ENCODE data around the gene PPM1G.
"Not testable (repeated sequence)": the region's sequence is repeated elsewhere in the genome, so short reads cannot be mapped to it uniquely, and the experiment has no call there.

PPM1G gene

DNA sequence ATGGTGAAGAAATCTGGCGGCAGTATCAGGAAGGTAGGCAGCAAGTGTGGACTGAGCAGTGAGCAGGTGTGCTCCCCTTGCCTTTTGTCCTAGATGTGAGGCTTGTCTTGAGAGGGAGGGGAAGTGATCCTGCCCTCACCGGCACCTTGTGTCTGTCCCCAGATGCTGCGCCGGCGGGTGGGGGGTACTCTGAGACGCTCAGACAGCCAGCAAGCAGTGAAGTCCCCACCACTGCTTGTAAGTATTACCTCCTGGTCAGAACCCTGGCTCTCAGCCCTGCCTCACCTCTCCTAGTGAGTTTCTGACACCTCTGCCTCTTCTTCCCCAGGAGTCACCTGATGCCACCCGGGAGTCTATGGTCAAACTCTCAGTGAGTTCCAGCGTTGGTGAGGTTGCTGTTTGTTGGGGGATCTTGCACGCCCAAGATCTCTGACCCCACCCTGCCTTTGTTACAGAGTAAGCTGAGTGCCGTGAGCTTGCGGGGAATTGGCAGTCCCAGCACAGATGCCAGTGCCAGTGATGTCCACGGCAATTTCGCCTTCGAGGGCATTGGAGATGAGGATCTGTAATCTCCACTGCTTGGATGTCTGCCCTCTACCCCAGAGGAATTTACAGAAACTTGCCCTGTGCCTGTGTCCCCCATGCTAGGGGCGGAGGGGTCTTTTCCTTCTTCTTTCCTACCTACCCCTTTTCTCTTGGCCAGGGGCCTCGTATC, 33.1 kb downstream of the PPM1G start:
- DNase-seq (ENCODE audit: low read depth in 3 of 3), result no peak

GRCh38 chr2:27375513-27376099, 33.8 kb downstream of the PPM1G start:
- DNase-seq (ENCODE audit: low read depth in 3 of 3), result no peak

DNA sequence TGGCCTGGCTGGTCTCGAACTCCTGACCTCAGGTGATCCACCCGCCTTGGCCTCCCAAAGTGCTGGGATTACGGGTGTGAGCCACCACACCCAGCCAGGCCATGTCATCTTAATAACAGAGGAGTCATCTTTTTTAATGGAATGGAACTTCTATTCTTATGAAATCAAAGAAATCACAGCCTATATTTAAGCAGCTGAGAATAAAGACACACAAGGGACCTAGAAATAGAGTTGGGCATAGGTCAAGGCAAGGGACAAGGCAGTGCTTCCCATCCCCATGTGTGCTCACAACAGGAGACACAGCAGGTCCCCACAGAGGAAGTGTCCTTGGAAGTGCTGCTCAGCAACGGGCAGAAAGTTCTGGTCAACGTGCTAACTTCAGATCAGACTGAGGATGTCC, 35.8 kb downstream of the PPM1G start:
- no peak for DNase-seq (ENCODE audit: low read depth in 3 of 3)

GRCh38 chr2:27372937-27373336, 36.5 kb downstream of the PPM1G start:
- no peak for DNase-seq (ENCODE audit: low read depth in 3 of 3)

- DNase-seq (ENCODE audit: low read depth in 3 of 3), result no peak
Measured at GRCh38 chr2:27370816-27371620, 38.4 kb downstream of the PPM1G start.

GRCh38 chr2:27370026-27370815, 39.2 kb downstream of the PPM1G start, which contains the start of the genes EIF2B4 and SNX17:
TSS of gene EIF2B4 (minus strand) at chr2:27370338. CDS start at chr2:27370314, 24 bp downstream.
TSS of gene SNX17 (plus strand) at chr2:27370616. CDS start at chr2:27370744, 128 bp downstream.
- DNase-seq (ENCODE audit: low read depth in 3 of 3), result peak; percentile 96 to 100 (median 98)

- DNase-seq (ENCODE audit: low read depth in 3 of 3), result peak in 1 of 3 donors; percentile 23
Measured at GRCh38 chr2:27369471-27370025, 39.8 kb downstream of the PPM1G start.

DNA sequence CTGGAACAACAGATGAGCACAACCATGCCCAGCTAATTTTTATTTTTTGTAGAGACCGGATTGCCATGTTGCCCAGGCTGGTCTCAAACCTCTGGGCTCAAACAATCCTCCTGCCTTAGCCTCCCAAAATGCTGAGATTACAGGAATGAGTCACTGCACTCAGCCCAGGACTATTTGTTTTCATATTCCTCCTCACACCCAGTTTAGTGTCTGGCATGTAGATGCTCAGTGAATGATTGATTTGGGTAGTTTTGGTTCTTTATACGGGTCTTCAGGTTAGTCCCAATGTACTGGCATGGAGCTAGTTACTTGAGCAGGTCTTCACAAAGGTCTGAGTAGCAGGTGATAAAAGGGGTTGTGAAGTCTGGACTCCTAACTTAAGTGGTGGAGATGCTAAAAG, 45.5 kb downstream of the PPM1G start:
- DNase-seq (ENCODE audit: low read depth in 3 of 3), result no peak

GRCh38 chr2:27362678-27363420, 46.5 kb downstream of the PPM1G start:
- DNase-seq (ENCODE audit: low read depth in 3 of 3), result no peak

GRCh38 chr2:27356382-27357181, 52.8 kb downstream of the PPM1G start, which contains the start of gene GTF3C2:
TSS of gene GTF3C2 (minus strand) at chr2:27356764. CDS start at chr2:27343554, 13,210 bp downstream.
- peak; percentile 82 to 90 (median 87) for DNase-seq (ENCODE audit: low read depth in 3 of 3)

DNA sequence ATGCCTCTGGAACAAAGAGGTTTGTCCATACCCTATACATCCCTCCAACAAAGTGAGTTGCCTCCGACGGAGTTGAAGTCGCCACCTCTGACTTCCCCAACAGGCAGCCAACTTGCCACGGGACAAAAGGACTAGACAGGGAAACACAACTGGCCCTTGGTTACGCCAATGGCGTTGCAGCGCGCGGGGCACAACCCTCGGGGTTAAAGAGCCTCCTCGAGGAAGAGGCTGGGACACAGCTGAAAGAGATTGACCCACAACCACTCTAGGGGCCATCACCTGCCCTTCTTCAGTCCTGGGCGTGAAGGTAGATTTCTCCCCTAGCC, 53.4 kb downstream of the PPM1G start:
- peak in 2 of 3 donors; percentile 24 to 32 for DNase-seq (ENCODE audit: low read depth in 3 of 3)

GRCh38 chr2:27354597-27354927, 54.8 kb downstream of the PPM1G start:
- no peak for DNase-seq (ENCODE audit: low read depth in 3 of 3)

DNA sequence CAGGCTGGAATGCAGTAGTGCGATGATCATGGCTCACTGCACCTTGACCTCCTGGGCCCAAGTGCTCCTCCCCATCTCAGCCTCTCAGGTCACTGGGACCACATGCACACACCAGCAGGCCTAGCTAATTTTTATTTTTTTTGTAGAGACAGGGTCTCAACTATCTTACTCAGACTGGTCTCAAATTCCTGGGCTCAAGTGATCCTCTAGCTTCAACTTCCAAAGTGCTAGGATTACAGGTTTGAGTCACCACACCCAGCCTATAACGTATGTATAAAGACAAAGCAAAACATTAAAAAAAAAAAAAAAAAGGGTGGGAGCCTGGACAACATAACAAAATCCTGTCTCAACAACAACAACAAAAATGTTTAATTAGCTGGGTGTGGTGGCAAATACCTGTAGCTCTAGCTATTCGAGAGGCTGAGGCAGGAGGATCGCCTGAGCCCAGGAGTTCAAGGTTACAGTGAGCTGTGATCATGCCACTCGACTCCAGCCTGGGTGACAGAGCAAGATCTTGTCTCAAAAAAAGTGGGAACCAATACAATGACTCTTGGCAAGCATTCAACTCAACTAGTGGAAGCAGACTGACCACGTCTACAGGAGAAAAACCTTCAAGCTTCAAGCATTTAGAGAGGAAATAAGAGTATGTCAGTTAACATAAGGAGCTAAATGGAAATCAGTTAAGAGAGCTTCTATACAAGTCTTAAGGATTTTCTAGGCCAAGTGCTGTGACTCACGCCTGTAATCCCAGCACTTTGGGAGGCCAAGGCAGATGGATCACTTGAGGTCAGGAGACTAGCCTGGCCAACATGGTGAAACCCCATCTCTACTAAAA, 55.4 kb downstream of the PPM1G start:
- DNase-seq (ENCODE audit: low read depth in 3 of 3), result no peak

GRCh38 chr2:27353386-27353761, 56.0 kb downstream of the PPM1G start:
- not testable (repeated sequence) for DNase-seq (ENCODE audit: low read depth in 3 of 3)

DNA sequence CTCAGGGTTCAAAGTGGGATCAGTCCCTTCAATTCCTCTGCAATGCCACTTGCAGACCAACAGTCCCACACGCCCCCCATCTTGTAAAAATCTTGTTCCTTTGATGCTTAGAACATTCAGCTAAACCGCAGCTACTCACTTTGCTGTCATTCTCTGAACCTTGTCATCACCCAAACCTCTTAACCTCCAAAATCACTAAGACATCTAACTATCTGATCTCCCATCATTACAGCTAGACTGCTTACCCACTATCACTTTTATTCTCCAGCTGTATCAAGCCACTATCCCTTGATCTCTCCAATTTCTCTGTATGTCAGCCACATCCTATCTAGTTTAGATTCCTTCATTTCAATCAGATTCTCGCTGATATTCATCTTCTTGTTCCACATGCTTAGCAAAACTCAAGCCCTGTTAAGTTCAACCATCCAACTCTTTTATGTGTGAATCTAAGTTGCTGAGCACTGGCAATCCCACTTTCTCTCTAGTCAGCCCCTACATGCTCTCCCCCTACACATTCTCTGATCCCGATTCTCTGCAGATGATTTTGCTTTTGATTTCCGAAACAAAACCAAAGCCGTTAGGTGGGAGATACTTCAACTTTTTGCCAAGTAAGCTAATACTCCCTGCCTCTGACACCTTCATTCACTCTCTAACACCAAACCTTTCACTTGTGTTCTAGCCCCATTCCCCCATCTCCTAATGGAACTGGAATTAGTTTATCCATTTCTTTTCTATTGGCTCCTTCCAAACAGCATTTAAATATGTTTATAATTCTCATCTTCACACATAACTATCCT, 57.4 kb downstream of the PPM1G start:
- no peak for DNase-seq (ENCODE audit: low read depth in 3 of 3)

GRCh38 chr2:27350106-27350693, 59.2 kb downstream of the PPM1G start:
- DNase-seq (ENCODE audit: low read depth in 3 of 3), result no peak

DNA sequence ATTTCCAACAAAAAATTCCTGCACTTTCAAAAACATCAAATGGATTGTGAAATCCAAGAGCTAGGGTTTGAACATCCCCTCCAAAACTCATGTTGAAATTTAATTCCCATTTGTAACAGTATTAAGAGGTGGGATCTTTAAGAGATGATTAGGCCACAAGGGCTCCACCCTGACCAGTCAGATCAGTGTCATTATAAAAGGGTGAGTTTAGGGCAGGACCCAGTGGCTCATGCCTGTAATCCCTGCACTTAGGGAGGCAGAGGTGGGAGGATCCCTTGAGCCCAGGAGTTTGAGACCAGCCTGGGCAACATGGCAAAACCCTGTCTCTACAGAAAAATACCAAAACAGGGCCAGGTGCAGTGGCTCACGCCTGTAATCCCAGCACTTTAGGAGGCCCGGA, 61.8 kb downstream of the PPM1G start:
- no peak for DNase-seq (ENCODE audit: low read depth in 3 of 3)

GRCh38 chr2:27336173-27336572, 73.2 kb downstream of the PPM1G start:
- no peak for DNase-seq (ENCODE audit: low read depth in 3 of 3)
